ENCODE data around the gene AGBL4.

- no peak for TF ChIP-seq CTCF (IDR thresholded peaks at IDR 0.05)
- no peak for TF ChIP-seq POLR2A (IDR thresholded peaks at IDR 0.05)
Measured at GRCh38 chr1:48878191-48878940, 1145.4 kb downstream of the AGBL4 start.

Measured in lower leg skin (tissue), 3 donors.